K562 (cell line): ENCODE measurements around the gene SMR3B. TPM values are rescaled to one million over a fixed set of nuclear protein-coding genes. Genes with fewer than 3 reads are reported as not detected.

ENCODE experiments used
- ATAC-seq: fragments of 200-7000 bp; cut with Tn5 transposase; 3 replicates; pipeline ENCODE4 v1.9.1; 2020; ENCODE audit warnings: moderate library complexity
- BruUV-seq: library from RNA; stranded (reverse); fragments of 400-500 nt; replicated peaks from 2 replicates; lab custom pipeline; 2021; lab: Mats Ljungman, UMichigan
- CTCF ChIA-PET: fragments of 300-600 bp; formaldehyde crosslinking; extraction: SDS; loops from one replicate; lab custom pipeline; 2021; ENCODE audit warnings: low intra/inter-chr PET ratio; lab: Yijun Ruan, JAX
- POLR2A ChIA-PET: fragments of 300-600, 350-650 bp; sonication (Branson Sonifier 250); formaldehyde crosslinking; extraction: SDS; loops from one replicate; lab custom pipeline; 2021; ENCODE audit warnings: antibody characterized with exemption, inconsistent platforms; lab: Yijun Ruan, JAX
- DNase-seq, 4 experiments: peaks; one replicate each; pipeline versions ENCODE4 v3.0.0 to v3.0.0-alpha.2; 2011 to 2018; ENCODE audit warnings: low spot score in 3 of 4, mixed read lengths in 3 of 4; ENCODE audit errors: extremely low read depth in 1 of 4
- FAIRE-seq: peaks from 2 replicates; lab custom pipeline; 2011; peaks lifted over from hg19 to GRCh38; lab: Jason Lieb, UNC
- H2AFZ ChIP-seq: 2 replicates; pipeline ENCODE4 v1.6.0; 2011; ENCODE audit warnings: low read depth, low read length, control low read depth, inconsistent platforms
- H3K27ac ChIP-seq: fragments of 200-600 bp; 3 replicates; pipeline ENCODE4 v1.8.0; 2011; ENCODE audit warnings: low read depth, mild to moderate bottlenecking, control low read depth, inconsistent platforms, low read length, moderate library complexity, mixed read lengths; ENCODE audit errors: extremely low read depth
- H3K27me3 ChIP-seq, 2 experiments: fragments of 300-600 bp in 1 of 2; 2 replicates in 1 of 2; 3 replicates in 1 of 2; pipeline versions ENCODE4 v1.6.0 to v1.8.0; 2011; ENCODE audit warnings: inconsistent platforms in 2 of 2, low read length in 2 of 2, mild to moderate bottlenecking in 1 of 2, mixed read lengths in 1 of 2, moderate library complexity in 1 of 2; ENCODE audit not compliant: control insufficient read depth in 2 of 2, insufficient read depth in 2 of 2
- H3K36me3 ChIP-seq: fragments of 300-600 bp; 3 replicates; pipeline ENCODE4 v1.8.0; 2011; ENCODE audit warnings: mild to moderate bottlenecking, low read length, inconsistent platforms; ENCODE audit not compliant: control insufficient read depth, insufficient read depth
- H3K4me1 ChIP-seq, 2 experiments: fragments of 200-600 bp in 1 of 2; replicated peaks in 1 of 2; 2 replicates in 1 of 2; 3 replicates in 1 of 2; pipeline versions ENCODE4 v1.5.1 to v1.8.0; 2011; ENCODE audit warnings: inconsistent platforms in 2 of 2, low read length in 2 of 2, mild to moderate bottlenecking in 1 of 2, mixed read lengths in 1 of 2, moderate library complexity in 1 of 2; ENCODE audit not compliant: control insufficient read depth in 2 of 2, insufficient read depth in 2 of 2
- H3K4me2 ChIP-seq: 2 replicates; pipeline ENCODE4 v1.6.1; 2011; ENCODE audit warnings: low read length, control low read depth, inconsistent platforms, mixed read lengths; ENCODE audit not compliant: insufficient read depth
- H3K4me3 ChIP-seq: fragments of 200-600 bp; sonication (generic), shearing (Covaris generic); 2 replicates; pipeline ENCODE4 v1.5.1; 2016; ENCODE audit warnings: control low read depth, inconsistent platforms
- H3K79me2 ChIP-seq: fragments of 200-600 bp; 3 replicates; pipeline ENCODE4 v1.8.0; 2011; ENCODE audit warnings: low read length, inconsistent platforms; ENCODE audit not compliant: control insufficient read depth, insufficient read depth
- H3K9ac ChIP-seq, 2 experiments: 2 replicates each; pipeline versions ENCODE4 v1.6.0 to v1.6.1; 2011; ENCODE audit warnings: low read depth in 2 of 2, low read length in 2 of 2, control low read depth in 1 of 2, inconsistent platforms in 1 of 2, mild to moderate bottlenecking in 1 of 2, mixed read lengths in 1 of 2; ENCODE audit not compliant: insufficient read depth in 1 of 2
- H3K9me1 ChIP-seq: one replicate; pipeline ENCODE4 v1.6.0; 2011; ENCODE audit warnings: inconsistent platforms, mild to moderate bottlenecking, low read length, moderate library complexity; ENCODE audit not compliant: control insufficient read depth, insufficient read depth
- H3K9me3 ChIP-seq: replicated peaks from 2 replicates; pipeline ENCODE4 v1.5.1; 2011; ENCODE audit warnings: low read depth, low read length, inconsistent platforms; ENCODE audit not compliant: control insufficient read depth, insufficient read depth
- H4K20me1 ChIP-seq: replicated peaks from 2 replicates; pipeline ENCODE4 v1.6.1; 2011; ENCODE audit warnings: low read length, inconsistent platforms, mixed read lengths; ENCODE audit not compliant: control insufficient read depth, insufficient read depth
- DDX20 ChIP-seq: fragments of 450-650 bp; IDR thresholded peaks from 2 replicates; pipeline ENCODE4 v1.6.1; 2016; ENCODE audit warnings: missing genetic modification characterization, low read depth, mild to moderate bottlenecking, missing compliant biosample characterization, moderate library complexity
- ILK ChIP-seq: fragments of 450-650 bp; IDR thresholded peaks from 2 replicates; pipeline ENCODE4 v1.6.1; 2016; ENCODE audit warnings: missing genetic modification characterization, low read depth, mild to moderate bottlenecking, missing compliant biosample characterization, moderate library complexity, borderline replicate concordance
- OTX1 ChIP-seq: fragments of 450-650 bp; formaldehyde crosslinking; IDR thresholded peaks from 2 replicates; pipeline ENCODE4 v1.4.0; 2022; ENCODE audit warnings: mild to moderate bottlenecking
- PTRF ChIP-seq: fragments of 450-650 bp; IDR thresholded peaks from 2 replicates; pipeline ENCODE4 v1.6.1; 2016; ENCODE audit warnings: mild to moderate bottlenecking, missing genetic modification characterization, missing compliant biosample characterization
- TEAD2 ChIP-seq: fragments of 450-650 bp; IDR thresholded peaks from 2 replicates; pipeline ENCODE4 v1.6.1; 2016; ENCODE audit warnings: missing genetic modification characterization, control low read depth, missing compliant biosample characterization
- USF2 ChIP-seq: sonication (generic); formaldehyde crosslinking; IDR thresholded peaks from 2 replicates; pipeline ENCODE4 v1.5.0; 2020; ENCODE audit warnings: missing genetic modification reagents
- ZFP30 ChIP-seq: fragments of 250-450 bp; sonication (Bioruptor Pico); IDR thresholded peaks from 2 replicates; pipeline ENCODE4 v1.8.0; 2022; ENCODE audit warnings: moderate library complexity, mild to moderate bottlenecking, inconsistent platforms, borderline replicate concordance
- WGBS: fragments of 100-300 bp; shearing (Covaris generic); methylation state at CpG from one replicate; pipeline ENCODE4 v1.1.6; 2016; ENCODE audit warnings: low coverage, mixed read lengths; ENCODE audit not compliant: insufficient coverage; ENCODE audit errors: missing lambda C conversion rate; 5-methylcytosine and 5-hydroxymethylcytosine counted together
- in situ Hi-C: fragments of 300-500 bp; cut with MboI; formaldehyde crosslinking; loops from 4 replicates; pipeline ENCODE4 v1.15.0; 2018; ENCODE audit warnings: inconsistent platforms, mixed read lengths
- intact Hi-C: fragments of 100-400 bp; cut with micrococcal nuclease; formaldehyde crosslinking; loops from 2 replicates; pipeline ENCODE4 v1.14.2; 2022
- polyA plus RNA-seq, 8 experiments: library from polyadenylated mRNA; depleted of rRNA in 4 of 8; stranded (reverse) in 5 of 8; unstranded in 3 of 8; fragments of >200 nt; fragmentation: Nextera tagmentation in 2 of 8; fragmentation: Illumina TruSeq in 1 of 8; extraction: Ambion mirVana in 2 of 8; extraction: Trizol in 1 of 8; gene quantifications; 2 replicates each; pipeline versions ENCODE4 v1.2.1 to v1.2.3, GENCODE V29; 2011 to 2014; ENCODE audit warnings: inconsistent platforms in 1 of 8, missing spikeins in 1 of 8
- total RNA-seq, 7 experiments: library from RNA; depleted of rRNA in 6 of 7; stranded (reverse); fragments of >200 nt in 6 of 7; fragmentation: Illumina TruSeq in 2 of 7; extraction: Trizol in 2 of 7; gene quantifications; 2 replicates each; pipeline versions ENCODE4 v1.2.1 to v1.2.3, GENCODE V29; 2011 to 2021; ENCODE audit warnings: low replicate concordance in 1 of 7

The SMR3B gene
- total and polyA plus RNA-seq, 9 of the 15 experiments (the other 6 are each of a cell fraction or from before 2014, with no cell fraction given), result not detected

- TF ChIP-seq USF2 (CRISPR knock-in tag), result no peak
- TF ChIP-seq, all 486 proteins: peak for 0
Measured at GRCh38 chr4:70372760-70373159, 10.2 kb upstream of the SMR3B start (continued).

GRCh38 chr4:70380578-70380977 is 2.4 kb upstream of the SMR3B start:
- Histone ChIP-seq H2AFZ (no peak overlapping the region), H3K9ac (no peak overlapping the region), H3K79me2 (no peaks in the 10 kb centered on the region), H3K36me3 (no peaks in the 10 kb centered on the region), H3K4me3 (no peak overlapping the region), H4K20me1 (no peaks in the 10 kb centered on the region), H3K27me3 (no peaks in the 10 kb centered on the region), H3K4me2 (no peak overlapping the region), H3K27ac (no peak overlapping the region), H3K4me1 (no peaks in the 10 kb centered on the region), H3K9me1 (no peaks in the 10 kb centered on the region), H3K9me3 (no peaks in the 10 kb centered on the region)
- WGBS, result 2% methylated on average over 3 of the region's 3 CpGs
- TF ChIP-seq DDX20 (tag) (no peak), OTX1 (no peak), PTRF (tag) (no peak), ZFP30 (CRISPR knock-in tag) (no peak), ILK (tag) (no peak), TEAD2 (no peak)
- intact Hi-C loops, result no loop called here
- no TSS peak for BruUV-seq
- ChIA-PET POLR2A (interaction anchor here (0.7 kb wide), 1 partner anchor 14 kb away, joined by 4 read pairs; no protein-coding TSS in a partner anchor), CTCF (no interaction called here)
- no peak for DNase-seq
- no peak for FAIRE-seq
- no peak for ATAC-seq
- in situ Hi-C loops, result no loop called here
